ENCODE results near the gene SNRPD1.
"Not testable (repeated sequence)": the region's sequence is repeated elsewhere in the genome, so short reads cannot be mapped to it uniquely, and the experiment has no call there.

SNRPD1 gene

GRCh38 chr18:21584391-21584790 is 27.7 kb upstream of the SNRPD1 start:
- Histone ChIP-seq H3K4me3 (ENCODE audit: low read depth, low read length) (no peak overlapping the region), H3K27ac (ENCODE audit: extremely low read depth, low read depth, low read length) (no peak overlapping the region), H3K36me3 (ENCODE audit: control insufficient read depth in 2 of 2, insufficient read depth in 1 of 2, low read length in 2 of 2) (peaks cover 12 to 30% of the 10 kb centered on the region in 2 experiments), H3K9me3 (ENCODE audit: control insufficient read depth, insufficient read depth, low read depth, low read length) (no peaks in the 10 kb centered on the region), H3K4me1 (ENCODE audit: control insufficient read depth, insufficient read depth, low read length) (no peaks in the 10 kb centered on the region)
- TF ChIP-seq EGR2 (tag by site-specific recombination; IDR thresholded peaks at IDR 0.05; ENCODE audit: low read depth) (0 out of 2 replicates have a peak, but pooled peaks have one; percentile 19), INSM2 (tag by site-specific recombination; IDR thresholded peaks at IDR 0.05) (no peak)
- POLR2A ChIA-PET, result interaction anchor here (1.6 kb wide), 1 partner anchor 16 kb away, joined by 5 read pairs; the partner anchor contains the start of gene ESCO1
- CTCF ChIA-PET, result interaction anchor here (2.5 kb wide), 1 partner anchor 16 kb away, joined by 6 read pairs; the partner anchor contains the start of gene ESCO1

GRCh38 chr18:21592361-21592760 is 19.8 kb upstream of the SNRPD1 start:
- H3K9me3 ChIP-seq (ENCODE audit: control insufficient read depth, insufficient read depth, low read depth, low read length); H3K27ac ChIP-seq (ENCODE audit: extremely low read depth, low read depth, low read length); H3K4me1 ChIP-seq (ENCODE audit: control insufficient read depth, insufficient read depth, low read length); POLR2A ChIA-PET; CTCF ChIA-PET; H3K4me3 ChIP-seq (ENCODE audit: low read depth, low read length): not testable (repeated sequence)
- H3K36me3 ChIP-seq (ENCODE audit: control insufficient read depth in 2 of 2, insufficient read depth in 1 of 2, low read length in 2 of 2), result peaks cover 8 to 19% of the 10 kb centered on the region in 2 experiments; a peak in 2 of 3 replicates

- ChIA-PET POLR2A (no interaction called here), CTCF (no interaction called here)
- TF ChIP-seq ZNF558 (tag by site-specific recombination; IDR thresholded peaks at IDR 0.05), result no peak
- TF ChIP-seq HOXA7 (CRISPR knock-in tag; IDR thresholded peaks at IDR 0.05; ENCODE audit: borderline replicate concordance), result no peak
- no peak for TF ChIP-seq ZSCAN4 (tag by site-specific recombination; IDR thresholded peaks at IDR 0.05)
- TF ChIP-seq ZNF561 (tag by site-specific recombination; IDR thresholded peaks at IDR 0.05; ENCODE audit: borderline replicate concordance), result no peak
- TF ChIP-seq ZFP3 (tag by site-specific recombination; IDR thresholded peaks at IDR 0.05; ENCODE audit: low read depth), result no peak
- TF ChIP-seq ZNF560 (tag by site-specific recombination; IDR thresholded peaks at IDR 0.05; ENCODE audit: borderline replicate concordance), result no peak
- TF ChIP-seq ZBTB6 (tag by site-specific recombination; IDR thresholded peaks at IDR 0.05), result no peak
- H3K27ac ChIP-seq (ENCODE audit: extremely low read depth, low read depth, low read length), result no peak overlapping the region
- peaks cover 8 to 17% of the 10 kb centered on the region in 2 experiments; a peak in 2 of 3 replicates for H3K36me3 ChIP-seq (ENCODE audit: control insufficient read depth in 2 of 2, insufficient read depth in 1 of 2, low read length in 2 of 2)
- 0 out of 2 replicates have a peak, but pooled peaks cover 4% of the 10 kb centered on the region for H3K4me1 ChIP-seq (ENCODE audit: control insufficient read depth, insufficient read depth, low read length)
- no peak overlapping the region for H3K4me3 ChIP-seq (ENCODE audit: low read depth, low read length)
- no peaks in the 10 kb centered on the region for H3K9me3 ChIP-seq (ENCODE audit: control insufficient read depth, insufficient read depth, low read depth, low read length)
Observed at GRCh38 chr18:21593540-21594257, 18.4 kb upstream of the SNRPD1 start.

GRCh38 chr18:21597620-21598019 is 14.5 kb upstream of the SNRPD1 start:
- Histone ChIP-seq H3K9me3 (ENCODE audit: control insufficient read depth, insufficient read depth, low read depth, low read length) (no peaks in the 10 kb centered on the region), H3K4me3 (ENCODE audit: low read depth, low read length) (no peak overlapping the region), H3K36me3 (ENCODE audit: control insufficient read depth in 2 of 2, insufficient read depth in 1 of 2, low read length in 2 of 2) (peaks cover 8 to 11% of the 10 kb centered on the region in 2 experiments; a peak in 2 of 3 replicates), H3K4me1 (ENCODE audit: control insufficient read depth, insufficient read depth, low read length) (0 out of 2 replicates have a peak, but pooled peaks cover 4% of the 10 kb centered on the region), H3K27ac (ENCODE audit: extremely low read depth, low read depth, low read length) (no peak overlapping the region)
- CTCF ChIA-PET, result interaction anchor here (0.6 to 2.9 kb wide), 8 partner anchors 13 to 406 kb away, joined by 3 to 16 read pairs (median 4); partner anchors contain the start of gene SNRPD1
- POLR2A ChIA-PET, result interaction anchor here (0.9 to 1.1 kb wide), 2 partner anchors 15 to 143 kb away, joined by 3 to 7 read pairs; partner anchors contain the start of genes MIB1 and SNRPD1
- TF ChIP-seq REST (tag by site-specific recombination; IDR thresholded peaks at IDR 0.05), result no peak
- TF ChIP-seq ZBTB10 (tag by site-specific recombination; IDR thresholded peaks at IDR 0.05), result no peak
- TF ChIP-seq REPIN1 (tag by site-specific recombination; IDR thresholded peaks at IDR 0.05; ENCODE audit: low read depth), result no peak
- no peak for TF ChIP-seq ZNF19 (tag by site-specific recombination; IDR thresholded peaks at IDR 0.05; ENCODE audit: low read depth)
- no peak for TF ChIP-seq MZF1 (tag by site-specific recombination; IDR thresholded peaks at IDR 0.05; ENCODE audit: borderline replicate concordance)
- TF ChIP-seq HOXD13 (CRISPR knock-in tag; IDR thresholded peaks at IDR 0.05; ENCODE audit: borderline replicate concordance), result no peak
